Central memory CD4-positive, alpha-beta T cell (primary cell): ENCODE data around the gene OR2L5.

Source experiments
- DNase-seq: peaks from one replicate; pipeline ENCODE4 v3.0.0; 2022
- total RNA-seq, 3 experiments: gene quantifications; one replicate each; lab custom pipeline; 2026; lab: John Stamatoyannopoulos, UW

Gene OR2L5, protein sequence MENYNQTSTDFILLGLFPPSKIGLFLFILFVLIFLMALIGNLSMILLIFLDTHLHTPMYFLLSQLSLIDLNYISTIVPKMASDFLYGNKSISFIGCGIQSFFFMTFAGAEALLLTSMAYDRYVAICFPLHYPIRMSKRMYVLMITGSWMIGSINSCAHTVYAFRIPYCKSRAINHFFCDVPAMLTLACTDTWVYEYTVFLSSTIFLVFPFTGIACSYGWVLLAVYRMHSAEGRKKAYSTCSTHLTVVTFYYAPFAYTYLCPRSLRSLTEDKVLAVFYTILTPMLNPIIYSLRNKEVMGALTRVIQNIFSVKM
- total RNA-seq, result 0 reads per million in 3 experiments

DNA sequence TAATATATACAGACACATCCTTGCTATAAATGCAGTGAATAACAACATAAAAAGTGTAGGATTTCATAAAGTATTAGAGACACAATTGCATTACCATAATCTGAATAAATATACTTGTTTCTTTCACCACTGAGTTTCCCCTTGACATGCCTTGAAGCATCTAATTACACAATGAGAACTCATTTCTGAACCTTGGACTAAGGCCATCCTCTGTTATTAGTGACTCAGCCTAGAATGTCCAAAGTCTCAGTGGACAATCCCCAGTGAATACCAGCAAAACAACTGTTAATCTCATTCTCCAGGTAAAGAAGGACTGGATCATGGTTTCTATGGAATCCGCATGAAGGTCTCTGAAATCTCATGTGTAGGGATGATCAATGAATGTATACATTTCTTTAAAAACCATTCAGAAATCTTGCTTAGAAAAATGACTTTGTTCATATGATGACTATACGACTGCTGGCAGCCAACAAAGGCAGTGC lies at the start of gene OR2L5:
OR2L5 (plus strand) TSS at position 432 of the 482 bp plus-strand sequence. CDS start 8,288 bp downstream, outside the sequence.
- no peak for DNase-seq

DNA sequence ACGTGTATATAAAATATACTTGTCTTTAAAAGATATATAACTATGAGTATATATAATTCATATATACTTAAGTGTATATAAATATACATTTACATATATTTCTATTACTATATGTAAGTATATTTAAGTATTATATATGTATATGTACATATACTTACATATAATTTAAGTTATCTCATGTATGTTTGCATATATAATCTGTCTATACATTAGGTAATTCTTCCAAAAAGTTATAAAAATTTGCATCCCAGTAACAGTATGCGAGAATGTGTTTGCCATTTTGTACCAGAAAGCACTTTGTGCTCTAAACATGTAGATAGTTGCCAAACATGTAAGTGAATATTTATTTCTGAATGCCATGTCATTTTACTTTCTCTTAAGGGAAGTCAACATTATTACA lies 48.5 kb upstream of the OR2L5 start, which contains the start of gene OR2AK2:
OR2AK2 (plus strand) TSS at position 301 of the 400 bp plus-strand sequence. CDS start 144 bp downstream, outside the sequence.
- no peak for DNase-seq

- DNase-seq, result no peak
Measured at GRCh38 chr1:247966532-247967204, 46.8 kb upstream of the OR2L5 start.

GRCh38 chr1:247992986-247993385 lies 20.5 kb upstream of the OR2L5 start:
- DNase-seq, result no peak

DNA sequence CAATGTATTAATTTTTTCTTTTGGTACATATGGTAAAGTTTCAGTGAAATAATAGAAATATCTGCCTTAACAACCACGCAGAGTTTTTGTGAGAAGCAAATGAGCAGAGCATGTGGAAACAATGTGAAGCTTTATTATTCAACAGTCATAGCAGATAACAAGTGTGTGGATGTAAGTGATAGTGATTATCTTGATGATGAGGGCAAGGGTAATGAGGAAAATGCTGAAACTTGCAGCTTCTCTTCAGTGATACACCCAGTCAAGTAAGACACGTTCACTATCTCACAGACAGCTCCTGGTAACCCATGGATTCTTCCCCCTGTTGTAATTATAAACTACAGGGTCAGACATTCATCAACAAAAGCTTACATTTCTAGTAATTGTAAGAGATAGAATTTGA lies 14.6 kb upstream of the OR2L5 start:
- DNase-seq, result no peak

GRCh38 chr1:248000169-248000568 lies 13.3 kb upstream of the OR2L5 start:
- no peak for DNase-seq

GRCh38 chr1:248007778-248008177 lies 5.7 kb upstream of the OR2L5 start:
- no peak for DNase-seq

DNA sequence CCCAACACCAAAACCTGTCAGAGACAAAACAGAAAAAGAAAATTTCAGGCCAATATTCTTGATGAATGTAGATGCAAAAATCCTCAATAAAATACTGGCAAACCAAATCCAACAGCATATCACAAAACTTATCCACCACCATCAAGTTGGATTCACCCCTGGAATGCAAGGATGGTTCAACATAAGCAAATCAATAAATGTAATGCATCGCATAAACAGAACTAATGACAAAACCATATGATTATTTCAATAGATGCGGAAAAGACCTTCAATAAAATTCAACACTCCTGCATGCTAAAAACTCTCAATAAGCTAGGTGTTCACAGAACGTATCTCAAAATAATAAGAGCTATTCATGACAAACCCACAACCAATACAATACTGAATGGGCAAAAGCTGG lies 3.8 kb upstream of the OR2L5 start:
- DNase-seq, result no peak

DNA sequence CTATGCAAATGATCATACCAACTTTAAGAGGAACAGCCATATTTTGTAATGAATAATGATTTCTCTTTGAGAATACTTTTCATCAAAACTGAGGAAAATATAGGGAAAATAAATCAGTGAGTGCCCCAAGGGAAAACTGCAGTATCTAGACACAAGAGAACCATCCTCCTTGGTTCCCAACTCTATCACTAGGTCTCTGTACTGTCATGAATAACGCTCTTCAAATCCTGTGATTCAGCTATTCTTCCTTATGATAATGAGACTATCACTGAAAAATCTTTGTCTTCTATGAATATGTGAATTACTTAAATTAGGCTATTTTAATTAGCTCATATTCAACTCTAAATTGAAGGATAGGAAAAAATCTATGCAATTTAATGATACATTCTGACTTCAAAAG lies 2.3 kb downstream of the OR2L5 start:
- DNase-seq, result no peak

DNA sequence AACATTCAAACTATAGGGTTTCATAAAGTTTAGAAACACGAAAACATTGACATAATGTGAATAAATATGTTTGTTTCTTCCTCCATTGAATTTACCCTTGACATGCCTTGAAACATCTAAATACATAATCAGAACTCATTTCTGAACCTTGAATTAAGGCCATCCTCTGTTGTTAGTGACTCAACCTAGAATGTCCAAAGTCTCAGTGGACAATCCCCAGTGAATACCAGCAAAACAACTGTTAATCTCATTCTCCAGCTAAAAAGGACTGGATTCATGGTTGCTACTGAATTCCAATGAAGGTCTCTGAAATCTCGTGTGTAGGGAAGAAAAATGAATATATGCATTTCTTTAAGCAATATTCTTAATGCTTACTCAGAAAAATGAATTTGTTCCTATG lies 16.3 kb downstream of the OR2L5 start, which contains the start of gene OR2L2:
OR2L2 (plus strand) TSS at position 301 of the 400 bp plus-strand sequence. CDS start 8,198 bp downstream, outside the sequence.
- no peak for DNase-seq

DNA sequence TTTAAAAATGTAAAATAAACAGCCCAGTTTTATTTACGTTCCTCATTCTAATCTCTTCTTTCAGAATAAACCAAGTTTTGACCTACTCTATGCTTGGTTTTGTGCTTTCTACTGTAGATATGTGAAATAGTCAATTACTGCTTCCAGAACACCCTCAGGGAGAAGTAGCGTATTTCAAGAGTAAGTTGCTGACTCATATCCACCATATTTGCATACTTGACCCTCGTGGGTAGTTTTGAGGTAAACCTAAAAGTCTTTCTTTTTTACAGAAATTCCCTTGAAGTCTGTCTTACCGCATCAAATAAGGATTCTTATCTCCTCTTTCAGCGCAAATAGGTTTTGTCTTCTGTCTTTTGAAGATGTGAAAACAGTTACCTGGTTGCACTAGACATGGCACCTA lies 31.7 kb downstream of the OR2L5 start:
- DNase-seq, result no peak

GRCh38 chr1:248046536-248046935 lies 33.1 kb downstream of the OR2L5 start, which contains the start of gene OR2L3:
Gene OR2L3, plus strand, starts transcription at chr1:248046836. Its CDS starts 13,846 bp downstream, at chr1:248060682.
- no peak for DNase-seq

GRCh38 chr1:248047008-248047407 lies 33.5 kb downstream of the OR2L5 start:
- DNase-seq, result no peak

- no peak for DNase-seq
Measured at GRCh38 chr1:248054671-248055070, 41.2 kb downstream of the OR2L5 start.

DNA sequence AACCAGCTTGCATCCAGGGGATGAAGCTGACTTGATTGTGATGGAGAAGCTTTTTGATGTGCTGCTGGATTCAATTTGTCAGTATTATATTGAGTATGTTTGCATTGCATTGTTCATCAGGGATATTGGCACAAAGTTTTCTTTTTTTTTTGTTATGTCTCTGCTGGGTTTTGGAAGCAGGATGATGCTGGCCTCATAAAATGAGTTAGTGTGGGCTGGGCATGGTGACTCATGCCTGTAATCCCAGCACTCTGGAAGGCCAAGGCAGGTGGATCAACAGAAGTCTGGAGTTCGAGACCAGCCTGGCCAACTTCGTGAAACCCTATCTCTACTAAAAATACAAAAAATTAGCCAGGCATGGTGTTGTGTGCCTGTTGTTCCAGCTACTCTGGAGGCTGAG lies 41.8 kb downstream of the OR2L5 start:
- no peak for DNase-seq

DNA sequence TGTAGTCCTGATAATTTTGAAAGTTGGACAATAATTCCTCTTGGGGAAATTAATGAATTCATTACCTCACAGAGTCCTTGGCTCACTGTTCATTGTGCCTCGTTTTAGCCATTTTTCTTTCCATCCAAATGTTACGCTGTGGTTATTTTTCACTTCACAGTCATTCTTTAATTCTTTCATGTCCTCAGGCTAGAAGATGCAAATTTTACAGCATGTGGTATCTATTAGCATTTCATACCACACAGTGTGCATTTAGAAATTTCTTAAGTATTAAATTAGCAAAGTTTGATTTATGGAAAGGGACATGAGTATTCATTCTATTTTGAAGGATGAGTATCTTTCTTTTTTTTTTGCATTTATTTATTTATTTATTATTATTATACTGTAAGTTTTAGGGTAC lies 51.6 kb downstream of the OR2L5 start:
- DNase-seq, result no peak

- DNase-seq, result no peak
Measured at GRCh38 chr1:248065604-248066003, 52.1 kb downstream of the OR2L5 start.
